GM20000 (cell line): Measurements from ENCODE around the gene SLC26A5.

Source experiments
- DNase-seq: peaks from one replicate; pipeline ENCODE4 v3.0.0; 2012; ENCODE audit warnings: low spot score
- CTCF ChIP-seq: IDR thresholded peaks from 2 replicates; pipeline ENCODE4 v1.5.1; 2012; ENCODE audit warnings: mild to moderate bottlenecking, control low read depth; ENCODE audit errors: extremely low read depth, missing control alignments

The SLC26A5 gene

GRCh38 chr7:103387242-103387641, 58.8 kb downstream of the SLC26A5 start:
- no peak for DNase-seq
- no peak for TF ChIP-seq CTCF

GRCh38 chr7:103382032-103382402, 64.0 kb downstream of the SLC26A5 start:
- no peak for DNase-seq
- TF ChIP-seq CTCF = no peak

- TF ChIP-seq CTCF = no peak
- DNase-seq = no peak
Observed at GRCh38 chr7:103381280-103382031, 64.6 kb downstream of the SLC26A5 start.

- TF ChIP-seq CTCF = no peak
- no peak for DNase-seq
Observed at GRCh38 chr7:103380395-103381191, 65.4 kb downstream of the SLC26A5 start.

GRCh38 chr7:103379270-103379975, 66.6 kb downstream of the SLC26A5 start:
- no peak for TF ChIP-seq CTCF
- DNase-seq = no peak

- no peak for TF ChIP-seq CTCF
- no peak for DNase-seq
Observed at GRCh38 chr7:103373866-103374643, 72.0 kb downstream of the SLC26A5 start.
